ENCODE results near the gene IGHMBP2.
A peak's percentile ranks its signal among the peaks of the same experiment; 100 is the strongest.
"Not testable (repeated sequence)": the region's sequence is repeated elsewhere in the genome, so short reads cannot be mapped to it uniquely, and the experiment has no call there.

Gene IGHMBP2

DNA sequence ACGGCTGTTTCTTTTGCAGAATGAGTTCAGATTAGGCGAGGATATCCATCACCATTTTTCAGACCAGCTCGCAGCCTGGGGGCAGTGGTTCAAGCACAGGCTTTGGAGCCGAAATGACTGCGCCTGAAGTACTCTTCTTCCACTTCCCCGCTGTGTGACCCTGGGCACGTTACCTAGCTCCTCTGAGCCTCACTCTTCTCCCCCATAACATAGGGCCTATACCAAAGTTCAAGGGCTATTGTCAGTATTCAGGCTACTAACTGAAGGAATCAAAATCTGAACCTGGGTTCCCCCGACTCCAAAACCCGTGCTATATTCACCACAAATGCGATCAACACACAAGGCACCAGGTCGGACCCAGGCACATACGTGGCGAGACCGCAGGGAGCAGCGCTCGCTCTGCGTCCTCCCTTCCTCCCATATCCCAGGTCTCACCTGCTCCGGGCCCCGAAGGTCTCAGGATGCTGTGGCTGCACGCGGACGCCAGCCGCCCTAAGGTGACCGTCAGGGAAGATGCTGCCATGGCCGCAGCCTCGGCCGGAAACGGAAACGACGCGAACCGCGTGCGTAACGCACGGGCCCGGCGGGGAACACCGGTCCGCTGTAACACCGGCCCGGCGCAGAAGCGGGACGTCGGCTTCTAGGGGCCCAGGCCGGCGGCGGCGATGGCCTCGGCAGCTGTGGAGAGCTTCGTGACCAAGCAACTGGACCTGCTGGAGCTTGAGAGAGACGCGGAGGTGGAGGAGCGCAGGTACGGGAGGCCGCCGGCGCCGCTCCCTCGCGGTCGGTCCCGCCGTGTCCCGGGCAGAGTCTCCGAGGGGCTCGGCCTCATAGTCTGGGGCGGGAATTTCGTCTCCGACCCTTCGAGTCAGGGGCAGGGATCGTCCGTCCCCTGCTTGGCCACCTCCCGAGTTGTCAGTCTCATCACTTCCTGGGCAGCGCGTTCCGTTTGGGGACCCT is at the start of gene IGHMBP2, which contains the start of gene MRPL21:
TSS of gene IGHMBP2 (plus strand) at position 604 of the 960 bp plus-strand sequence. CDS start at position 666, 62 bp downstream.
TSS of gene MRPL21 (minus strand) at position 545 of the 960 bp plus-strand sequence. CDS start at position 523, 22 bp downstream.
- peak; percentile 87 for DNase-seq (ENCODE audit: low read depth, low spot score)

DNA sequence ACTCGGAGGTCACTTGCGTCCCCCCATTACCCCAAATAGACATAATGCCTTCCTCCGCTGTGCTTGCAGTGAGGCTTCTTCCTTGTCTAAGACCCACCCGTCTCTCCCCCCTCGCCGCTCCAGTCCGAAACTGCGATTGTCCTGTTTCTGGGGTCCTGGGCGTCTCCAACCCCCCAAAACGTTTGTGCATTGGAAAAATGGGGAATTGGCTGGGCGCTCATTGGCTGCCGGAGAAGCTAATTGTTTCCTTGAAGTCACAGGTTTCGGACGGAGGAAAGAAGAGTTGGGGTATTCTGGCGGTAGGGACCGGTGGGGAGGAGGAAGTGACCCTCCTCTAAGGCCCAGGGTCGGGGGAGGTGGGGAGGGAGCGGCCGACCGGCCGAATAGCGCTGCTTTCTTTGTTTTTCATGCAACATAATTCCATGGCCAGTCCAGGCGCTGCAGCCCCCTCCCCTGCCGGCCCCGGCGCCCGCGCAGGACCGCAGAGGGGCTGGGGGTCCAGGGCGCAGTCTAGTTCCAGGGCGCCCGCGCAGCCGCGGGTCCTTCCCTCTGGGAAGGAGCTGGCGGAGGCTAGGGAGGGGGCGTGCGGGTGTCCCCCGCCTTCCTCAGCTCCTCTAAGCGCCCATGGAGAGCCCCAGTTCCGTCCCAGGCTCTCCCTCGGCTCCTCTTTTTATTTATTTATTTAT is 49.3 kb upstream of the IGHMBP2 start:
- DNase-seq (ENCODE audit: low read depth, low spot score): no peak

DNA sequence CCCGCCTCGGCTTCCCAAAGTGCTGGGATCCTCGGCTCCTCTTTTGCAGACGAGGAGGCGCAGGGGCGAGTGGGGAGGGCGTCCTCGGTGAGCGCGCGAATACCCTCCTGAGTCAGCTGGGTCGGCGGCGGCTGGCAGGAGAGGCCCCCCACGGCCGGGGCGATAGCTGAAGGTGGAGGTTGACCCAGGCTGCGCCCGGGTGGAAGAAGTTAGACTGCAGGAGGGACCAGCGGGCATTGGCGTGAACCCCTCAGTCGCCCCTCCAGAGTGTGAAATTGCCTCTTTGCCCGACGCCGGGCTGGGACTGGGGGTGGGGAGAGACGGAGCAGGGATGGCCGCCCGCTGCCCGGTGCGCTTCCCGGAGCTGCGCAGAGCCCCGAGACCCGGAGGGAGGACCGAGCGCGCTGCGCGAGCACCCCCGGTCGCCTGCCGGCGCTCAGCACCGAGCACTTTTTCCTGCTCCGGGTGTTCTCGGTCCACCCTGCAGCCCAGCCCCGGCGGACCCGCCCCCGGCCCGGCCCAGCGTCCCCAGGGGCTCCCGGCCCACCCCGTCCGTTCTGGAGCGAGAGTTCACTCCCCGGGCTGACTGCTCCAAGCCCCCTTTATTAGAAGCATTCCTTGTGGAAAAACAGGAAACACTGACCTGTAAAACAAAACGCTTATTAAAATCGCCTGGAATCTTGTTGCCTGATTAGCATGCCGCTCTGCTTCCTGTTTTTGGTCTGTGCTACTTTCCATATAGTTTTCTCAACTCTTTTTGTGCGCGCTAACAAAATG is 48.3 kb upstream of the IGHMBP2 start:
- peak; percentile 64 for DNase-seq (ENCODE audit: low read depth, low spot score)

DNA sequence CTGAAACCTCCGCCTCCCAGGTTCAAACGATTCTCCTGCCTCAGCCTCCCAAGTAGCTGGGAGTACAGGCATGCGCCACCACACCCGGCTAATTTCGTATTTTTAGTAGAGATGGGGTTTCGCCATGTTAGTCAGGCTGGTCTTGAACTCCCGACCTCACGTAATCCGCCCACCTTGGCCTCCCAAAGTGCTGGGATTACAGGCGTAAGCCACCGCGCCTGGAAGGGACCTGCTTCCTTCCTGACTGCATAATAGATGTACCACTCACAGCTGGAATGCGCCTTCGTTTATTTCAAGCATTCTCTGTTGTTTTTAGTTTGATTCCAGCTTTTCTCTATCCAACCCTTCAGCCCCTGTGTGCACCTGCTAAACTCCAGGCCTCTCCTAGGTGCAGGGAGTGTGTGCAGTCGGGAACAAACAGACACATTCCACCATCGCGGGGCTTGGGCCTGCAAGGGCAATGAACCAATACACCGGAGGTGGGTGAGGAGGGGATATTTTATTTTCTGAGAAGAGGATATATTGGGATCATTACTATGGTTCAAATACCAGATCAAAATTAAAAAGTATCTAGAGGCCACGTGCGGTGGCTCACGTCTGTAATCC is 47.2 kb upstream of the IGHMBP2 start:
- not testable (repeated sequence) for DNase-seq (ENCODE audit: low read depth, low spot score)

DNA sequence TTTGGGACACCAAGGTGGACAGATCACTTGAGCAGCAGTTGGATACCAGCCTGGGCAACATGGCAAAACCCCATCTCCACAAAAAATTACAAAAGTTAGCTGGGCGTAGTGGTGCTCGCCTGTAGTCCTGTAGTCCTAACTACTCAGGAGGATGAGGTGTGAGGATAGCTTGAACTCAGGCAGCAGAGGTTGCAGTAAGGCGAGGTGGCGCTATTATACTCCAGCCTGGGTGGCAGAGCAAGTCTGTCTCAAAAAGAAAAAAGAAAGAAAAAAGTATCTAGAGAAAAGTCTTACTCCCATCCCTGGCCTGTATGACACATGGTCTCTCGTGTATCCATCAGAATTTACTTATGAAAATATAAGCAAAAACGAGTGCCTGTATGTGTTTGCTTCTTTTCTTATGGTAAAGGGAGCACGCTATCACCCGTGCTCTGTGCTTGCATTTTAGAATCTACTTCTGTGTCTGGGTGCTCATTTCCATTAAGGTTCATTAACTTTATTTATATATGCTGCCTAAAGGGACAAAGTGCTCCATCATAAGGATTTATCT is 46.6 kb upstream of the IGHMBP2 start:
- no peak for DNase-seq (ENCODE audit: low read depth, low spot score)

DNA sequence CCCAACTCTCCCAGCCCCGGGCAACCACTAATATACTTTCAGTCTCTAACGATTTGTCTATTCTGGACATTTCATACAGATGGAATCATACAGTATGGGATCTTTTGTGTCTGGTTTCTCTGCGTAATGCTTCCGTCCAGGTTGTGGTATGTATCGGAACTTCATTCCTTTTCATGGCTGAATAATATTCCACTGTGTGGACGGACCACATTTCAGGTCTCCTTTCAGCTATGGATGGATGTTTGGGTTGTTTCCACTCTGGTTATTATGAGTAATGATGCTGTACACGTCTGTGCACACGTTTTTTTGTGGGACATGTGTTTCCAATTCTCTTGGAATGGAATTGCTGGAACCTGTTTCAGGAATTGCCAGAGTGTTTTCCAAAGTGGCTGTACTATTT is 44.6 kb upstream of the IGHMBP2 start:
- no peak for DNase-seq (ENCODE audit: low read depth, low spot score)

DNA sequence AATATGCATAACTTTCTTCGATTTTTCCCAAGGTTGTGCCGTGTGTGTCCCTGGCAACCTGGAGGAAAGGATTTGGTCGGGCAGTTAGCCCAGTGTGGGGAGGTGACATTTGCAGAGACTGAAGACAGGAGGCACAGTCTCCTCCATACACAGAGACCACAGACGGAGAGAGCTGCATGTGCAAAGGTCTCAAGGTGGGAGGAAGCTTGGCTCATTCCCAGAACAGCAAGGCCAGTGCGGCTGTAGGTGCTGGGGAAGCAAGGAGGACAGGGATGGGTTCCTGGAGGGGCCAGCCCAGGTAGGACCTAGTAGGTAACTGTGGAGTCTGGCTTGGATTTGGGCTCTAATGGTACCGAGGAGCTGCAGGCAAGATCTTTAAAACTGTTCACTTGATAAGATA is 41.3 kb upstream of the IGHMBP2 start:
- no peak for DNase-seq (ENCODE audit: low read depth, low spot score)

DNA sequence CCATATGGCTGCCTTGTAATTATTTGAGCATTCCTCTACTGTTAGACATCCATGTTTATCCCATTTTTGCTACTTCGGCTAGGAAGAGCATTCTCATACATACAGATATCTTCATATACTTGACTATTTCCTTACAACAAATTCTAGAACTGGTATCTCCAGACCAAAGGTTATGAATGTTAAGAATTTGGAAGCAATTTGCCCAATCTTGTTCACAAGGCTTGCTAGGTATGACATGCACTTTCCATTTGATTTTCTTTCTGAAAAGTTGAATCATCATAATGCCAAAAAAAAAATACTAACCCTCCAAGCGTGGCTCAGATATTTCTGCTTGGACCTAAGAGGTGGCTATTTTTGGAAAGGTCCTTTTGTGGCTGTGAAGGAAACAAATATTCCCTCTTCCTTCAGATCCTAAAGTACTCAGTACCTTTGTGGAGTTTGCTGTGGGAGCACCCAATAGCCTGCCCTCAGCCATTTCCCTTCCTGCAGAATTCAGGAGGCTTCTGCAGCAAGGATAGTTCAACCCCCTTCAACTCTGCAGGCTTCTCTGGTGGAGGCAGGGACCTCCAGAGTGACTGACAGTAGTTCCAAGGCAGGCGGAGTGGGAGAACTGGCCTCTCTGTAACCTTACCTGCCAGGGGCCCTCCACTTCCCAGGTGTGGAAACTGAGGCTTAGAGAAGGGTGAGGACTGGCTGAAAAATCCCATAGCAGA is 40.0 kb upstream of the IGHMBP2 start:
- no peak for DNase-seq (ENCODE audit: low read depth, low spot score)

DNA sequence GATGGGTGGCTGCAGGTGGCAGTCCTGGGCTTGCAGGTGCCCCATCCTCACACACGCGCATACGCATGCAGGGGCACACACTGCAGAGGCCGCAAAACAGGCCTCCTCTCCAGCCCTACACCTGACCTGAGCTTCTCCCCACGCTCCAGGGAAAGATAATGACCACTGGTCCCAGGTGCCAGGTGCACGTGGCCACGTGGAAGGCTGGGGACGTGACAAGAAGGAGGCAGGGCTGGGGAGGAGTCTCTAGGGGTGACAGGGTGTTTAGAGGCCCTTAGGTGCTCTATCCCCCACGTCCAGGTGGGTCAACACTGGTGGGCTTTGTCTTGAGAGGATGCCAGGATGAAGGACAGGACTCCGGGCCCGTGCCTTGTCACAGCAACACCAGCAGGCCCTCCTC is 38.5 kb upstream of the IGHMBP2 start:
- DNase-seq (ENCODE audit: low read depth, low spot score): no peak

DNA sequence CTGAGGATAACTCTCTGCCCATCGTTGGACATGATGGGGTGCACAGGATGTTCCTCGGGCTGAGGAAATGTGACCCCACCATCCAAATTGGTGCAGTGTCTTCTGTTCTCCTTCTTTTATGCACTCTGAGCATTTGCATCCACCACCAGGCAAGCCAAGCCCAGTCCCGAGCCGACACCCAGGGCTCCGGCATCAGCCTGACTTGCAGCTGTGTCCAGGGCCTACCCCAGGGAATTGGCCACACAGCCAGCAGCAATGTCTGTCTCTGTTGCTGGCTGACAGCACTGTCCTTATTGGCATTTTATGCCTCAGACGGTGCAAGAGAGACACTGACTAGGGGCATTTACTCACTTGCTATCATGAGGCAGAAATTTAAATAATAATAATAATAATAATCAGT is 36.6 kb upstream of the IGHMBP2 start:
- DNase-seq (ENCODE audit: low read depth, low spot score): no peak

DNA sequence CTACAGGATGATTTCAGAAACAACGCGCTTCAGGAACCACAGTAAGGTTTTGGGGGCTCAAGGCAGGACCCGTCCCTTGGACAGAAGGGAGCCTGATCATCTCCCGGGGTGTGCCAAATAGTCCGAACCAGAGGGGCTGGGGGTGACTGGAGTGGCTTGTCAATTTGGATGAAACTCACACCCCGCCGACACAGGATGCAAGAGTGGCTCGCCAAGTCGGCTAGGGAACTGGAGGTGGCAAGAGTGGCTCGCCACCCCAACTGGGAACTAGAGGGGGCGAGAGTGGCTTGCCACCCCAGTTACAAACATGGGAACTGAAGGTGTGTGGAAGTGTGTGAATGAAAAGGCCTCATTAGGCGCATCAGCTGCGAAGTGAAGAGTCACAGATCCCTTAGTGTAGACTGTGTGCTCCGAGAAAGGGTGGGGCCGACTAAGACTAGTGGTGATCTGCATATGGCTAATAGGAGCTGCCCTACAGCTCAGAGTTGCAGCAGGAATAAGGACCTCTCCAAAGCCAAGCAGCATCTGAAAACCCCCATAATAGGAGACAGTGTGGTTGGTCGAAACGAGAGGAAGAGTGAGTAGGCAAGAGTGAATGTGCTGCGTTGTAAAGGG is 35.4 kb upstream of the IGHMBP2 start:
- DNase-seq (ENCODE audit: low read depth, low spot score): no peak

DNA sequence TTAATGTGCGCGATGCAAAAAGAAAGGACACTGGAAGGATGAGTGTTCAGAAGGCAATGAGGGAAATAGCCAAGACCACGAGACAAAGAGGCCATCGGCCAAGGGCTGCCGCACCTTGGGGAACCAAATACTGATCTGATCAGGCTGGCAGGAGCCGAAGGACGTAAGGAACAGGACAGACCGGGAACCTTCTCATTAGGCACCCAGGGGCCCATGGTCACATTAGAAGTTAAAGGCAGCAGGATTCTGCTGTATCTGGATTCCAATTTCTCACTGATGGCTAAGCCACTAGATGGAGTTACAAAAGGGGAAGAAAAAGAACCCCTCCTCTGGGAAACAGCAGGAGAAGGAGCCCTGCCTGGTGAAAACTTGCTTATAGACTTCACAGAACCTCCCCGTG is 33.2 kb upstream of the IGHMBP2 start:
- DNase-seq (ENCODE audit: low read depth, low spot score): peak; percentile 43

DNA sequence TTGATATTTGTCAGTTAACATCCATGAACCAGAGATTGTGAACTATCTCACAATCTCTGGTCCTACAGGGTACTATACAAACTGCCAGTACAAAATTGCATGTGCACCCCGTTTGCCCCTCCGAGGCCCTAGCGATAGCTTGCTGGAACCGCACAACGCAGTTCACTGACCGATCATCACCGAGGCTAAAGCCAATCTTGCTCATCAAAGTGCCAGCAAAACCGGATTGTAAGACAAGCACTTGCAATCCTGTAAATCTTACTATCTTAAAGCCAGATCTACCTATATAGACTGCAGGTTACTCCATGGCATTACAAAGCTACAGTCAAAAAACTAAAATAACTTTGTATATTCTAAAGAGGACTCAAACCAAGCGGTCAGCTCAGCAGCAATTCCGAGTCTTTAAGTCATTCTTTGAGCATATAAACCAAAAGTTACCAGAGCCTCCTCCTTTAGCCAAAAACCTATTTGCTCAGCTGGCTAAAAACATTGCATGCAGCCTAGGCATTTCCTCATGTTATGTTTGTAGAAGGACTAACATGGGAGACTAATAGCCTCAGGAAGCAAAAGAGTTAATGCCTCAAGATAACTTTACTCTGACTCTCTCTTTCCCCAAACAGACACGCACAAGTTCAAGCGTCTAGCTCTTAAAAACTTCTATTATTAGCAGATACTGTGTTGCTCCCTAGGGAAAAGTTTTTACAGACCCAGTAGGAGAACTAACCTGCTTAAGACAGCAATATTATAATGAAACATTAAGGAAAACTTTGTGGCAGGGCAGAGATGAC is 31.3 kb upstream of the IGHMBP2 start:
- DNase-seq (ENCODE audit: low read depth, low spot score): no peak

DNA sequence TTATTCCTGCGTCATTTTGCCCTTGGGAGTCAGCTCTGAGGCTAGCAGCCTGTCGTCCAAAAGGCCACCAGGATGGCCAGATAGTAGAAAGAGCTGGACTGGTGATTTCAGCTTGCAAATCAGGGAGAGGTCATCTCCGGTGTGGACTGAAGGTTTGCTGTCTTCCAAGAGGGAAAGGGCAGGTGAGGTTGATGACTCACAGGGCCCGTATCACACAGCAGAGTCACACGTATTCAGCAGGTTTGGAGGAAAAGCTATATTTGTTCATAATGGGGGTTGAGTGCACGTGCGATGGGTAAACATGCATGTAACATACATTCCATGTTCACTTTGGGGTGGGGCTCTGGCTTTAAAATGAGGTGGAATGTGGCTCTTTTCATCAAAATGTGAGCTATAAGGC is 25.7 kb upstream of the IGHMBP2 start:
- no peak for DNase-seq (ENCODE audit: low read depth, low spot score)

DNA sequence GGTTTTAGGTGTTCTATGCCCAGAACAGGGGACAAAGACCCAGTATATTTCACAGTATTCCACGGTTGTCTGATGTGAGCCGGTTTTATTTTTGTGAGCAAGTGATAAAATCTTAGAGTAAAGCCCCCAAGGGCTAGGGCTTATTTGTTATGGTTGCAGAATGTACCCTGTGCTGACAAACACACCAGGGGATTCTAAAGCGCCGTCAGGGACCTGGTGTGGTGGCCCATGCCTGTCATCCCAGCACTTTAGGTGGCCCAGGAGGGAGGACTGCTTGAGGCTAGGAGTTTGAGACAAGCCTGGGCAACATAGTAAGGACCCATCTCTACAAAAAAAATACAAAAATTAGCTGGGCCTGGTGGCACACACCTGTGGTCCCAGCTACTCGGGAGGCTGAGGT is 22.8 kb upstream of the IGHMBP2 start:
- no peak for DNase-seq (ENCODE audit: low read depth, low spot score)

DNA sequence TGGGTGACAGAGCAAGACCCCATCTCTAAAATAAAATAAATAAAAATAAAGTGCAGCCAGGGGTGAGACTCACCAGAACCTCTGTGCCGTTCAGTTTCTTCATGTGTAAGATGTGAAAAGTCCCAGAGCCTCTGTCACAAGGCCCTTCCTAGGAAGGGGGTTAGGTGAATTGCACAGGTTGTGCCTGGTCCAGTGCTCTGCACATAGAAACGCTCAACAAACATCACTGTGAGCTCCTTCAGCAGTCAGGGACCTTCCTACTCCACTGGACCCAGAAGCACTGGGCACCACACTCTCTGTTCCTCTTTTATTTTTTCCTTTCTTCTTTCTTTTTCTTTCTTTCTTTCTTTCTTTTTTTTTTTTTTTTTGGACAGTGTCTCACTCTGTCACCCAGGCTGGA is 22.4 kb upstream of the IGHMBP2 start:
- no peak for DNase-seq (ENCODE audit: low read depth, low spot score)

DNA sequence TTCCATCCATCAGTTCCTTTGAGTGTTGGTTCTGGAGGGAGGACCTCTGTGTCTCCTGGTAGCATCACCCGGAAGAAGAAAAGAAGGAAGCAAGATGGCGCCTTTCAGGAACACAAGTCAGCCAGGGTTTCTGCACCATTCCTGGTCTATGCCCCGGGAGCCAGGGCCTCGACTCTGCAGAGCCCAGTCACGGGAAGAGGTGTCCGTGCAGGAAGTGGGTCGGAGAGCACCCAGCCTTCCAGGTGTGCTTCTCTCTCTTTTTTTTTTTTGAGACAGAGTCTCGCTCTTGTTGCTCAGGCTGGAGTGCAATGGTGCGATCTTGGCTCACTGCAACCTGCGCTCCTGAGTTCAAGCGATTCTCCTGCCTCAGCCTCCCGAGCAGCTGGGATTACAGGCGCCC is 21.3 kb upstream of the IGHMBP2 start:
- no peak for DNase-seq (ENCODE audit: low read depth, low spot score)

DNA sequence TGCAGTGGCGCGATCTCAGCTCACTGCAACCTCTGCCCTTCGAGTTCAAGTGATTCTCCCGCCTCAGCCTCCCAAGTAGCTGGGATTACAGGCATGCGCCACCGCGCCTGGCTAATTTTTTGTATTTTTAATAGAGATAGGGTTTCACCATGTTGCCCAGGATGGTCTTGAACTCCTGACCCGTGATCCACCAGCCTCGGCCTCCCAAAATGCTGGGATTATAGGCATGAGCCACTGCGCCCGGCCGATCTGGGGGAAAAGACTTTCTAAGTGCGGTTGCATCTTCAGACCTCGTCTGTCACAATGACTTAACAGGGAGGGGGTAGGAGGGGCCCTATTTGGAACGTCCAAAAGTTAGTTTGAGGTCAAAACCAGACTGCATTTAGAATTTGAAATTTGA is 18.9 kb upstream of the IGHMBP2 start:
- not testable (repeated sequence) for DNase-seq (ENCODE audit: low read depth, low spot score)

DNA sequence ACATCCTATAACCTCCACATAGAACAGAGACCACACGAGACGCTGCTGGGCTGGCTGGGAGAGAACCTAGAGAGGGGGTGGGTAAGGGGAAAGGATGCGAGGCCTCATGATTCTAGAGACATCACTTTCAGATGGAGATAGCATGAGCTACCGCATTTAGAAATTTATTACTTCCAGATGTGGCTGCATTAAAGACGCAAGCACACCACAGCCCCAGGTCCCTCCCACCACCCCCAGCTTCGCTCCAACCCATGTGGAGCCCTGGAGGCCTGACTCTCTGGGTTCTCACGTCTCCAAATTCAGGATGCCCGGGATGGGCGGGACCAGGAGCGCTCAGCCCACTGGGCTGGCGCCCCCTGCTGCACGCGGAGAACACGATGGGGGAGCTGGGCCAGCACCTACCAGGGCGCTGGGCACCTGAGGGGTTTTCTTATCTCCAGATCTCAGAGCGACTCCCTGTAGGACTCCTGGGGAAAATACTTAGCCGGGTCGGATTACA is 13.7 kb upstream of the IGHMBP2 start:
- peak; percentile 88 for DNase-seq (ENCODE audit: low read depth, low spot score)
